DND-41 (cell line): ENCODE results near the gene SGPL1.

Experiments
- CTCF ChIP-seq: IDR thresholded peaks from 2 replicates; pipeline ENCODE4 v1.5.1; 2012; ENCODE audit warnings: borderline replicate concordance, low read length, moderate library complexity, mild to moderate bottlenecking; ENCODE audit not compliant: poor library complexity, severe bottlenecking; ENCODE audit errors: extremely low read depth
- EZH2 ChIP-seq: IDR thresholded peaks from 3 replicates; pipeline ENCODE4 v1.6.1; 2012; ENCODE audit warnings: borderline replicate concordance, low read depth, mild to moderate bottlenecking, moderate library complexity, low read length, inconsistent platforms; ENCODE audit not compliant: severe bottlenecking

- TF ChIP-seq CTCF = no peak
- TF ChIP-seq EZH2 = no peak
Measured at GRCh38 chr10:70863470-70864160, 47.9 kb downstream of the SGPL1 start.
